ENCODE results near the gene FGD5.

FGD5 gene

DNA sequence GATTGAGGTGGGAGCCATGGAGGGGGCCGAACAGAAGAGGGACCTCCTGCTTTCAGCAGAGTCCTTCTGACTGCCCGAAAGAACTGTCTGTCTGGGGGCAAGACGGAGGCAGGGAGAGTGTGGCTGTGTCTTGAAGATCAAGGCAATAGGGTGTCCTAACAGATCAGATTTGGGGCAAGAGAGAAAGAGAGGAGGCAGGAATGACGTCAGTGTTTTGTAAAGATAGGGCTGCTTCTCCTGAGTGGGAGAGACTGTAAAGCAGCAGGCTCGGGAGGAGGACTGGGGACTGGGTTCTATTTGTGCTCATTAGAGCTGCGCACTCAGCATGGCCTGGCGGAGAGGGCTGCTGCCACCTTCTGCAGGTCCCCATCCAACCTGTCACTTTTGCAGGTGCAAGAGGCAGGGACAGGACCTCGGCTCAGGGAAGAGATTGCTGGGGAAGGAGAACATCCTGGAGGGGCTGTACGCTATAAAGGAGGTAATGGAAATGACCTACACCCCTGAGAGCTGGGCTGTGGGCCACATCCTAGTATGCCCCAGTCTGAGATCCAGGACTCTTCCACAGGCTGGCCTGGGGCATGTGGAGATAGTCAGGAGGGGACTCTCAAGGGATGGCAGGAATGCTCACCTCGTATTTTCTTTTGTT is 29.0 kb upstream of the FGD5 start:
- DNase-seq (ENCODE audit: low spot score) = no peak

DNA sequence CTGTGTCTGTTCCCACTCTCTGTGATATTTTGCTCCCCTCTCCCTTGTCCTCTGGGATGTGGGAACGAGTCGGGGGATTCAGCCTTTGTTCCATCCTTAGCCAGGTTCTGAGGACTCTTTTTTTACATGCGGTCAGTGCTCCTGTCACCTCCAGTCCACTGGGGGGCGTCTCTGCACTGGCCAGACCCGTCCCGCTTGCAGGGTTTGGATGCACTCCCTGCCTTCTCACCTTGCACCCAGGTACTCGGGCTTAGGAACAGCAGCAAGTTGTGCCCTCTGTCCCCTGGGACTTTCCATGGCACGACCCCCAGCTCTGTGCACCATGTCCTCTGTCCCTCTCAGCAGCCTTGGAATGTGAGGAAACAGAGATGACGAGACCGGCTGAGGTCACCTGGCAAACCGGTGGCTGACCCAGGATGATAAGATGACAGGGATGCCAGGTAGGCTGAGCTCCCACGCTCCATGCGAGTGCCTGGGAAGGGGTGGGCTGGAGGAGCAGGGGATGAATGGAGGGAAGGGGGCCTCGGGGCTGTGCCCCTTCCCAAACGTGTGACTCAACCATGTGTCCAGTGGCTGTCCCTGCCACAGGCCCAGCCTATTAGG is 27.3 kb upstream of the FGD5 start:
- DNase-seq (ENCODE audit: low spot score) = peak; percentile 51

DNA sequence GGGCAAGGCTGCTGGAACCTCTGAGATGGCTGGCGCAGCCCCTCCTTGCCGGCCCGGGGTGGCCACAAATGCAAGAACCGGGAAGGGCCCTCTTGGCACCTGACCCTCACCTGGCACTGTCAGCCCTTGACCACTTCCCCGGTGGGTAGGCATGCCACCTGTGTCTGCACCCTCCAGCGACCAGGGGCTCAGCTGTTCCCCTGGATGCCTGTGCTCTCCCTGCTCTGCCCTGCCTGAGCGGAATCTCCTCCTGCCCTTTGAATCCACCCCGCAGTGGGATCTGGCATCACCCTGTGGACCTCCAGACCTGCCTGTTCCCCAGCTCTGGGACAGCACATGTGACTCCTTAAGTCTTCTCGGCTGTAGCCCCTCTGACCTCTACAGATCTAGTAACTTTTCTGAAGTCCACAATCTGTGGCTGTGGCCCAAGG is 26.1 kb upstream of the FGD5 start:
- no peak for DNase-seq (ENCODE audit: low spot score)

DNA sequence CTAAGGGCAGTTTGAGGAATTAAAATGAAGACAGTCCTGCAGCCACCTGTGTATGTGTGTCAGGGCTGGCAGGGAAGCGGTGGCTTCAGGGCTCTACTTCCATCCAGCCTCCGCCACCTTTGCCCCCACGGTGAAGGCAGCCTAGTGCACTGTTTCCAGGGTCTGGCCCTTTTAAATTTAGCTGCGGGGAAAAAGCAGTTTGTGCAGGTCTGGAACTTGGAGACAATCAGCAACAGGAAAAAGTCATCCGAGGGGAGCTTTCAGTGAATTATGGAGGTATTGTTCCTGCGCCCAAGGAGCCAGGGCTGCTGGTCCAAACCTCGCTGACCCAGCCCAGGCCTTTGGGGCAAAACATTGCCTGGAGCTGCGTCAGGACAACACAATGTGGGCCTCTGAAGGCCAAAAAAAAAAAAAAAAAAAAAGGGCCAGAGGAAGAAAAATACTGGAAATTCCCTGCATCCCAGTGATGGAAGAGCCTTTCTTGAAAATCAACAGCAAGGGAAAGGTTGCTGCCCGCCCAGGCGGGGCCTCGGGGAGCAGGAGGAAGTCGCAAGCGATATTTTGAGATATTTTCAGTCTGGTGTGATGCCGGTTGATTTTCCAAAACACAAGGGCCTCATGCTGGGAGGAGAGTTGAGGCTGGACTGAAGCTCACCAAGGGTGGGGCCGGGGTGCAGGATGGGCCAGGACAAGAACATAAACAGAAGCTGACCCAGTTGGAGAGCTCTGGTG is 25.5 kb upstream of the FGD5 start:
- no peak for DNase-seq (ENCODE audit: low spot score)

DNA sequence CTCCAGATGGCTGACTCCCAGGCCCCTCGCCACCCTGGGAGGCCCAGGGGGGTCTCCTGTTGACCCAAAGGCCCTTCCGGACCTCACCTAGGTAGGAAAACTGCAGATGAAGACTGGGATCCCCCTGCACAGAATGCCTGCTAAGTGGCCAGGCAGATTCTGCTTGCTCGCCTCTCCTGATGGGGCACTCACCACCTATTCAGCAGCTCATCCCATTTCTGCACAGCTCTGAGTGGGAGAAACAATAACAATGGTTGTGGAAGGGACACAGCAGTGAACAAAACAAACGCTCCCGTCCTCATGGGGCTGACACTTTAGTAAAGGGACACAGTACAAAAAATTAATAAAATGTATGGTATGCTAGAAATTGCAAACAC is 24.9 kb upstream of the FGD5 start:
- DNase-seq (ENCODE audit: low spot score) = no peak

DNA sequence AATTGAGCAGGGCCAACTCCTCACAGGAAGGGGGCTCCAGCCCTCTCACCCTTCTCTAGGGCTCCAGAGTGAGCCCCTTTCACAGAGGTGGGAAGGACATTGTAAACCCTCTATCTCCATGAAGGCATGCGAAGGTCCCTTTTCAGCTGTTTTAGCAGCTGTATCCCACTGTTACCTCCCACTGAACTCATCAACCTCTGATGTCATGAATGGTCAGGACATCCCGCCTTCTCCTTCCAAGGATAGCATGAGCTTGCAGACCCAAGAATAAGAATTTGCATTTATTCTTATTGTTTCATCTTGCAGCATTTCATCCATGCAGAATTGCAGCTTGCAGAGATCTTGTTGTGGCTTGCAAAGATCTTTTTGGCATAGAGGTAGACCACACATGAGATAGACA is 24.3 kb upstream of the FGD5 start:
- DNase-seq (ENCODE audit: low spot score) = no peak

DNA sequence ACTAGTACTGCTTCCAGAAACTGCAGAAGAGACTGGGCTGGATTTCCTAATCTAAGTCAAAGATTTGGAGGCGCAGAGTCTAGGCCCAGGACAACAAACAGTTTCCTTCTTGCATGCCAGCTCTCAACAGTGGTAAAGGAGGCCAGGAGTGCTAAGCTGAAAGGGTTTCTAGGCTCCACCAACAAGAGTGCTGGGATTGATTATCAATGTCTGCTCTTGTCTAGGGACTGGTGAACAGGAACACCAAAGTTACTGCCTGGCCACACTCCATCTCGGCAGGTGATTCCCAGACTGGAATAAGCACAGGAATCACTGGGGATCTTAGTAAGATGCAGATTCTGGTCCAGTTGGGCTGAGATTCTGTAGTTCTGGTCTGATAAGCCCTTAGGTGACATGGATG is 22.8 kb upstream of the FGD5 start:
- DNase-seq (ENCODE audit: low spot score) = no peak

DNA sequence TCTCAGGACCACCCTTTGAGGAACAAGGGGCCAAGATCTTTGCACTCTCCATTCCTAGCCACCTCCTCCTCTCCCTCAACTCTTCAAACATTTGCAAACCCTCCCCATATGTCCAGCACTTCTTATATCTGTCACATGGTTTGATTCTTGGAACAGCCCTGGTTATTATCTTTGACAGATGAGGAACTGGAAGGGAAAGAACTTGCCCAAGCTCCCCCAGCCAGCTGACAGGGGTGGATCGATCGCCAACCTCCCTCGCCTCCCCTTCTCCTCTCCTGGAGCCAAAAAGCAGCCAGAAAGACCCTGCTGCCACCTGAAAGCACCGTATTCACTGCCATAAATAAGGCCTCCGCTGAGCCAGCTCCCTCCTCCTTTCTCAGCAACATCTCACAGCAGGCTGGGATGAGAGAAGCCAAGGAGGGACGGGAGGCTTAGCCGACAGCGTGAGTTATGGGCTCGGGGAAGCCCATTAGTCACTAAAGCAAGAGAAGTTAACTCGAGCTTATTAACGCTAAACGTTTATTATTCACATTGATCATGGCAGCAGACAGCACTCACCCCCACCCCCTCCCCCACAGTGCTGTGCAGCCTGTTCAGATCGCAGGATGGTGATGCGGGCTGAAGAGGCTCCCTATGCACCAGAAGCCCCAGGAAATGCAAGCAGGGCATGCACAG is 22.2 kb upstream of the FGD5 start:
- DNase-seq (ENCODE audit: low spot score) = no peak

DNA sequence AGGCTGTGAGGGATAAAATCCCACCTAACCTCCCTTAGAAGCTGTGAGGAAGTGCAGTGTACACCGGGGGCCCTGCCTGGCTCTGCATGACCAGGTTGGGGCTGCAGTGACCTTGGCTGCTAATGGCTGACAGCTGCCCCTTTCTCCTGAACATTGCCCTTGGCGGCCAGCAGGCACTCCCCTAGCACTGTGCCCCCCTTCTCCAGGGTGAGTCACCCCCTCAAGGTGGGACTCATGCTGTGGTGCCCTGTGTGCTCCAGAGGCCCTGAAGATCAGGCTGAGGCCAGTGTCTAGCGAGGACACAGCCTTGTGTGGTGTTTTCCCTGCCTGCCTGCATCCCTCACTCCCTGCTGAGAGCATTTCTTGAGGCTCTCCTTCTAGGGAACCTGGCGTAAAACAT is 21.0 kb upstream of the FGD5 start:
- no peak for DNase-seq (ENCODE audit: low spot score)

DNA sequence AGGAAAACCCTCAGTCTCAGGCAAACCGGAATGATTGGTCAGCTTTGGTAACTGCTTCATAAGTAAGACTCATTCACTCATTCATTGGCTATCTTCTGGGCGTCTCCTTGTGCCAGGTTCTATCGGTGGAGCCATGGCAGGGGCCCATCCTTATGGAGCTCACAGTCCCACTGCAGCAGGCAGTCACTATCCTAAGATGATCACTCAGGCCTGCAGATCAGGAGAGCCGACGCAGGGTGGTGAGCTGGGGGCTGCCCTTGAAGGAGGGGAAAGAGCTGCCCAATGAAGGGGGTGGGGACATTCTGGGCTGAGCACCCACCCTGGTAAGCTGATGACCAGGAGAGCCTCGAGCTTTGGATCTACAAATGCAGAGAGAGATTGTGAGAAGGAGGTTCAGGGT is 20.5 kb upstream of the FGD5 start:
- DNase-seq (ENCODE audit: low spot score) = no peak

DNA sequence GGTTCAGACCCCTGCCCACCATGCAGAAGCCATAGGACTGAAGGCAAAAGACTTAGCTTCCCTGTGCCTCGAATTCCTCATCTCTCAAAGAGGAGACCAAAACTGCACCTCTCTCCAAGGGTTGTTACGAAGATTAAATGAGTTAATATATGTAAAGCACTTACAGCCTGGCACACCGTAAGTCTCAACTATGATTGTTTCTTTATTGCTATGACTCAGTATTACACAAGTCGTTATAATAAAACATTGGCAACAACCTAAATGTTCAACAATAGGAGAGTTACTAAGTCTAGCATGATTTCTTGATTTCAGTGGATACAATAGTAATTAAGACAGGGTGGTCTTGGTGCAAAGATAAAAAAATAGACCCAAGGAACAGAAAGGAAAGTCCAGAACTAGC is 19.6 kb upstream of the FGD5 start:
- DNase-seq (ENCODE audit: low spot score) = no peak

DNA sequence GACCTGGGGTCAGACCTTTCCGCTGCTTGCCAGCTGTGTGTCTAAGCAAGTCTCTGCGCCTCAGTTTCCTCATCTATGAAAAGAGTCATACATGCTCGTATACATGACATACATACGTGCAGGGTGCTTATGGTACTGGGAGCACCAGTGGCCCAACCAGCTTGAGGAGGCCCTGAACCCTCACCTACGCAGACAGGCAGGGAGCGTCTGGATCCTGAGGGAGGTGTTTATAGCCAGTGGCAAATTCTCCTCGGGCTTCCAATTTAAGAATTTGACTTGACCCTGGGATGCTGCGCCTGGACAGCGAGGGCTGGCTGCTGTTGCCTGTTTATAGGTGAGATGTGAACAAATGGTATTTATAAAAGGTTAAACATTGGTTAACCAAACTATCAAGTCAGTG is 17.7 kb upstream of the FGD5 start:
- no peak for DNase-seq (ENCODE audit: low spot score)

DNA sequence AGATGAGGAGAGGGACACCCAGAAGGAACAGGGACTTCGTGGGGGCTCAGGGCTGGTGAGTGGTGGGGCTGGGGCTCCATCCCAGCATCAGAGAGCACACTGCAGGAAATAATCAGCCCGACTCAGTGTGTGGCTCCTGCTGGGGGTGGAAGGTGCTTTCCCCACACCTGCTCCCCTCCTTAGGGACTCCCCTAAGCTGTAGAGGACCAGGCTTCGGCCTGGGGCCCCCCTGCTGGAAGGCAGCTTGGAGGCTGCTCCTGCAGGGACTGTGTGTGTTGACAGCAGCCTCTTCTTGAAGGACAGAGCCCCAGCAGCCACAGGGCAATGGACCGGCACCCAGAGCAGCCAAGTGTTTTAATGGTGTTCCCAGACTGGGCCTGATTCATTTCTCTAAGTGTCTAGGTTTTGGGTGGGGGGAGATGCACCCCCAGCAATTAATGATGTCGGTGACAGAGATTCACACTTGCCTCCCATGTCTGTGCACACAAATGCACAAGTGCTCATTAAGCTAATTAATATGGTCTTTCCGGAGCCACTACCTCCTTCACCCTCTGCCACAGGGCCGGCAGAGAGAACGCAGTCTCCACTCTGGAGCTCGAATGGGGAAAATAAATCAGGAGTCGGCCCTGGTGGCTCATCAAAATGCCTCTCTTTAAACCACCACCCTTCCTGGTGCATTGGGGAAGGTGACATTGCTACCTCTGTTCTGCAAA is 16.9 kb upstream of the FGD5 start:
- DNase-seq (ENCODE audit: low spot score) = no peak

DNA sequence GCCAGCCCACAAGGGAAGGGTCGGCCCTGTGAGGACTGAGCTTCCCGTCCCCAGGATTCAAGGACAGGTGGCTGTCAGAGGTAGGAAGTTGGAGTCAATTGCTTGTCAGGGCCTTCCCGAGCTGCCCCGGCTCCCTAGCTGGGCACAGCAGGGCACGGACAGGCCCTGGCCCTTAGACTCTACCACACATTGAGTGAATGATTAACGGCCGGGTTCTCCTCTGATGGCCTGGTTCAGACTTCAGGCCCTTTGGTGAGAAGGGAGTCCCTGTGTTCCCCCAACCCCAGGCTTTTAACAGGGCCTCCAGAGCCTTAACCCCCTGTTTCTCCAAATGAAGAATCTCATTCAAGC is 16.4 kb upstream of the FGD5 start:
- no peak for DNase-seq (ENCODE audit: low spot score)

DNA sequence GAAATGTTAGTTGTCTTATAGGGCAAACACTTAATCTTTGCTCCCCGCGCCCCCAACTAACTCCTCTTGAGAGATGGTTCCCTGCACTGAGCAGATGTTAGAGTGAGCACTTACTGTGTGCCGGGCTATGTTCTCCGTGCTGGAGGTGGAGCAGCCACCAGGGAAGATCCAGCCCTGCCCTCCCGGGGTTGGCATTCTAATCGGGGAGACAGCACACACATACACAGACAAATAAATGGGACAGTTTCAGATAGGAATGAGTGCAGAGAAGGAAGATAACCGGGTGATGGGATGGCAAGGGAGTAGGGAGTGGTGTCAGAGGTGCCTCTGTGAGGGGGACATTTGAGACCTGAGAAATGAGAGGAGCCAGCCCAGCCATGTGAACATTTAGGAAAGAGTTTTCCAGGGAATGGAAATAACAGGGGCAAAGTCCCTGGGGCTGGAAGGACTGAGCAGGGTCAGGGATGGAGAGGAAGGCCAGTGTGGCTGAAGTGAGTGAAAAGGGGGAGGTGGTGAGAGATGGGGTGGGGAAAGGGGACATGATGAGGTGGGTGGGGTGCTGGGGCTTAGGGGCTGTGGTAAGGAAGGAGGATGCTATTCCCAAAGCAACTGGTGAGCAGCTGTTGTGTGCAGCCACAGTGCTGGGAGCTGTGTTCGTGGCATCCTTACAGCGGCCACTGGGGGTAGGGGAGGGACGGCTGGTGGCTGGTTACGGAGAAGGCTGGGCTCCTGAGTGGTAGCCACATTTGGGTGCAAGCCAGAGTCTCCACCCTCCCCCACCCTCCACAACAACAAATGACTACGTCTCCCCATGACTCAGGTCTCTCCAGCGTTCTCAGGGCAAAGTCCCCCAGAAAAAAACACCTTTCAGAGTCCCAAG is 15.4 kb upstream of the FGD5 start:
- DNase-seq (ENCODE audit: low spot score) = no peak

DNA sequence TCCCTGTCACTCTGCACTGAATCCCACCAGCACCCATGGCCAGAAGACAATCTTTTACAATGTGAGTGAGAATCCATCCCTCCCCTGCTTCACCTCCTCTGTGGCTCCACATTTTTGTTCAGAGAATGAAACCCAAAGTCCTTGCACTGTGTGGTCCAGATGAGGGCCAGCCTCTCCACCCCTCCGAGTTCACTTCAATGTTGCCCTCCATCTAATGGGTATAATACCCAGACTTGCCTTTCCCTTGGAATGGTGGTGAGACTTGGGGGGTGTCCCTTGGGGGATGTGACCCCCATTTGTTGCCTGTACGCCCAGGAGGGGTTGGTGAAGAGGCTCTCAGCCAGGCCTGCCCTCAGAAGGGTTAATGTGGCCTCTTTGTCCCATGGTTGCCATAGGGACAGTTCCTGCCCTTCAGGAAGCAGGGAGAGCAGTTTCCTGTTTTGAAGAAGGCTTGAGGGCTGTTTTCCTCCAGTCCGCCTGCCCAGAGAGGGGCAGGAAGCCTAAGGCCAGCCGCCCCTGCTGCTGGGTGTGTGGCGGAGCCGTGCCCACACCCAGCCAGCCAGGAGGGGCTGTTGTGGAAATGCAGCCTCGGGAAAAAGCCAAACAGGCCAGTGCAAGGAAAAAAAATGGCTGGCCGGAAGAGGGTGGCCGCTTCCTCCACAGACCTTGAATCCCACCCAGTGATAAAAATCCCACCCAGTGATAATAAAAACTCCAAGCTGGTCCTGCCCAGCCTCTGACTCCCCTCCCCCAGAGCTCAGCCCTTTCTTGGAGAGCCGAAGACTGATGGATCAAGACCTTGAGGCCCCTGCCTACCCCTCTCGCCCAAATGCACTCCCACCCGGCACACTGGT is 14.6 kb upstream of the FGD5 start:
- DNase-seq (ENCODE audit: low spot score) = no peak

DNA sequence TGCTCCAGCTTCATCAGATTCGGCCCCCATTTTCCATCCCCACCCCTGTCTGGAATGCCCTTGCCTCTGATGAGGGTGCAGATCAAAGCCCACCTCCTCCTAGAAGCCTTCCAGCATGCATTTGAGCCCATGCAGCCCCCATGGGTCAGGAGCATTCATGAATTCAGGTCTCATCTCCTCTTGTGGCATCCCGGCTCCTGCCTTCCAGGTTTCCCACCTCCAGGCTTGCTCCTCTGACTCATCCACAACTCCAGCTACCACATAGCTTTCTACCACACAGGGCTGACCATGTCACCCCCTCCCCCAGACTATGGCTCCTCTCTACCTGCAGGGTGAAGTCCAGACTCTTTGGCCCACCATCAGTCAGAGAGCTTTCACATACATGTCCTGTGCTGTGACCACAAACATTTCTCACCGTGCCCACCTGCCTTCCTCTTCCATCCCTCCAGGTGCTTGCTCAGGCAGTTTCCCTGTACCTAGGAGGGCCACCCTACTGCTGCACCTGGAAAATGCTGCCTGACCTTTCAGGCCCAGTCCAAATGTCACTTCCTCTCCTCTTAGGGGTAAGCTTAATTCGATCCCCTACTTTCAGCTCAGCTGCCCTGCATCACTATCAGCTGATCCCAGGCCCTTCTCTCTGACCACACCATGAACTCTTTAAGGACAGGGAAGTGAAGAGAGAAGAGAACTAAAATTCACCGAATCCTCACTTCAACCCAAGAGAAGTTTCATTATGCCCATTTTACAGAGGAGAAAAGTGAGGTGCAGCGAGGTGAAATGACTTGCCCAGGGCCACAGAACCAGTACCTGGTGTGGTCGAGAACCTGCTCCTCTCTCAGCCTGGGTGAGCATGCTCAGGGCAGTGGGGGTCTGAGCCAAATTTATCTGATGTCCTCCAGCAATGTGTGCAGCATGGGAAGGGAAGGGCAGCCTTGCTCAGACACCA is 13.7 kb upstream of the FGD5 start:
- DNase-seq (ENCODE audit: low spot score) = no peak

DNA sequence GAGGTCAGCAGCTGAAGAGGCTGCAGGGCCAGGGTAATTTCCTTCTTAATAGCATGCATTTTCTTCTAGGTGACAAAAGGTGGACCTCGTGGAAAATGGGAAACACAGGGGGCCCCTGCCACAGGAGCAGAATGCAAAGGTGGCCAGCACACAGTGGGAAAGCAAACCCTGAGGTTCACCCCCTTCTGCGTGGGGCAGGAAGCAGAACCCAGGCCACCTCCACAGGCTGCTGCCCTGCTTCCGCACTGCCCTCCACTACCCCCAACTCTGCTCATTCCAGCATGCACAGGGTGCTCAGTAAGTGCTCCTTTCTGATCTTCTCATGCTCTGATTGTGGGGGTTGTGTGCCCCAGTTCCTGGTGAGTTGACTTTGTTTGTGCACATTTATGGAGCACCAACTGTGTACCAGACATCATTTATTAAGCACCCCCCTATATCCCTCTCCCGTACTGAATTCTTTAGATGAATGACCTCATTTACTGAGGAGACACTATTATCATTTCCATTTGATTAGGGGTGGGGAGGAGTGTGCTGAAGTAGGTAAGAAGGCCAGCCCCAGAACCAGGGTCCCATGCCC is 12.7 kb upstream of the FGD5 start:
- no peak for DNase-seq (ENCODE audit: low spot score)

DNA sequence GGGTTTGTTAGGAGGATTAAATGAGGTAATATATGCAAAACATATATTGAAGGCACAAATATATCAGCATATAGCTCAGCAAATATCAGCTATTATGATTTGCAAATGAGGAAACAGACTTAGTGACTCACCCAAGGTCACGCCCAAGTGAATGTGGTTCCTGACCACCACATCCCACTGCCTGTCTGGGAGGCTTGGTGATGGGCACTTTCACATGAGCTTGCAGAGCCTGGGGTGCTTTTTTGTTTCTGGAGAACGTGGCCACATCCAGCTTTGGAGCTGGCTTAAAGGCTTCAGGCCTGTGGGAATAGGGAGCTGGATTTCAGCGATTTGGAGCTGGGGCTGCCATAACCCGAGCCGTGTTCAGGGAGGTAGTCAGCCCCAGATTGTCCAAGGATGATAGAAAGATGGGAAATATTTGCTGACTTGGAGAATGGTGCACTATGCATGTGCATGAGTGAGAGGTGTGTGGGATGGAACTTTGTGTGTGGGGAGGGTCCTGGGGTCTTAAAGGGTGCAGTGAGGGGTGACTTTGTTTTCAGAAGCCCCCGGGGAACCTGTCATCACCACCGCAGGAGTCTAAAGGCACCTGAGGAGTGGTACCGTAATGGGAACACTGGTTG is 12.0 kb upstream of the FGD5 start:
- DNase-seq (ENCODE audit: low spot score) = no peak
